HG03135 (cell line): Measurements from ENCODE around the gene ZNF624.
A peak's percentile ranks its signal among the peaks of the same experiment; 100 is the strongest.
"Not testable (repeated sequence)": the region's sequence is repeated elsewhere in the genome, so short reads cannot be mapped to it uniquely, and the experiment has no call there.

Experiments
- ATAC-seq: cut with Tn5 transposase; IDR thresholded peaks from one replicate; pipeline ENCODE4 v1.9.1; 2021; ENCODE audit warnings: mild to moderate bottlenecking, moderate library complexity; ENCODE audit not compliant: unreplicated experiment

ZNF624 gene

GRCh38 chr17:16653367-16654041 is at the start of gene ZNF624:
ZNF624 (minus strand) TSS chr17:16653850.
- peak; percentile 95 for ATAC-seq

DNA sequence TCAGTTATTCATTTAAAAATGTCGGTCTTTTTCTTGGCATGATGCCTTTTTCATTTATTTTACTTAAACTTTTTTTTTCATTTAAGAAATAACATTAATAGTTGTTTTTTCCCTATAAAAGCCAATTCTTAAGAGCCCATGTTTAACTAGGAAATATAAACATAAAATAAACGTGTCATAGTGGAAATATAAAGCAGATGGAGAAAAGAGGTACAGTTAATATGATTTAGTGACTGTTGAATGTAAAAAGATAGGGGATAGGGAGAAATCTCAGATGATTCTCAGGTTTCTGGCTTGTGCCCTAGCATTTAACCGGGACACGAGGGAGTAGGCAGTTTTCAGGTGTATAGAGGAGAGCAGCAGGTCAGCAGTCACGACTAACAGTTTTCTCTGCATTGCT is 44.0 kb upstream of the ZNF624 start:
- not testable (repeated sequence) for ATAC-seq

DNA sequence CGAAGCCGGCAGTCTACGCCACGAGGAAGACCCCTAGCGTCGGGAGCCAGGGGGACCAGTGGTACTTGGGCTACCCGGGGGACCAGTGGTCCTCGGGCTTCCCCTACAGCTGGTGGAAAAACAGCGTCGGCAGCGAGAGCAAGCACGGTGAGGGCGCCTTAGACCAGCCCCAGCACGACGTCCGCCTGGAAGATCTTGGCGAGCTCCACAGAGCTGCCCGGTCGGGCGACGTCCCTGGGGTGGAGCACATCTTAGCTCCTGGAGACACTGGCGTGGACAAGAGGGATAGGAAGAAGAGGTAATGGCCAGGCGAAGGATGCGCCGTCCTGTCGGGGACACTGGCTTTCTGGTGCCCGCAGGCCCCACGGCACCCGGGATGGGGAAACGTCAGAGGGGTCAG is 36.8 kb upstream of the ZNF624 start:
- not testable (repeated sequence) for ATAC-seq

GRCh38 chr17:16689731-16690281 is 36.2 kb upstream of the ZNF624 start, which contains the start of gene CCDC144A:
CCDC144A (plus strand) TSS chr17:16690241; CDS start chr17:16690401, 160 bp downstream.
- not testable (repeated sequence) for ATAC-seq

DNA sequence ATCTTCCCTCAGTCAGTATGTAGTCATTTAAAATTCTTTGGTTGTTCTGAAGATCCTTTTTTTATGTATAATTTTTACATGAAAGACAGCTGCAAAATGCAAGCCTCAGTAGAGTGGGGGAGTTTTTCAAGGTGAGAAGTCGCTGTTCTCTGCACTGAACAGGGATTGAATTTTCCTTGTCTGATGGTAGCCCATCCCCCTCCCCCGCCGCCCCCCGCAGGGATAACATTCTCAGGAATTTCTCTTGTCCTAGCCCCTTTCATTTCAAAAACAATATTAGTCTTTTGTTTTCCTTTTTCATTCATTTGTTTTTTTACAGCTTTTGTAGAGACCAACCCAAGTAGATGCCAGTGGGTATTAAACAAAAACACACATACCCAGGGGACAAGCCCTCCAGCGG is 33.5 kb upstream of the ZNF624 start:
- ATAC-seq: not testable (repeated sequence)

- ATAC-seq: not testable (repeated sequence)
These were observed 32.4 kb upstream of the ZNF624 start for GRCh38 chr17:16686019-16686418.

DNA sequence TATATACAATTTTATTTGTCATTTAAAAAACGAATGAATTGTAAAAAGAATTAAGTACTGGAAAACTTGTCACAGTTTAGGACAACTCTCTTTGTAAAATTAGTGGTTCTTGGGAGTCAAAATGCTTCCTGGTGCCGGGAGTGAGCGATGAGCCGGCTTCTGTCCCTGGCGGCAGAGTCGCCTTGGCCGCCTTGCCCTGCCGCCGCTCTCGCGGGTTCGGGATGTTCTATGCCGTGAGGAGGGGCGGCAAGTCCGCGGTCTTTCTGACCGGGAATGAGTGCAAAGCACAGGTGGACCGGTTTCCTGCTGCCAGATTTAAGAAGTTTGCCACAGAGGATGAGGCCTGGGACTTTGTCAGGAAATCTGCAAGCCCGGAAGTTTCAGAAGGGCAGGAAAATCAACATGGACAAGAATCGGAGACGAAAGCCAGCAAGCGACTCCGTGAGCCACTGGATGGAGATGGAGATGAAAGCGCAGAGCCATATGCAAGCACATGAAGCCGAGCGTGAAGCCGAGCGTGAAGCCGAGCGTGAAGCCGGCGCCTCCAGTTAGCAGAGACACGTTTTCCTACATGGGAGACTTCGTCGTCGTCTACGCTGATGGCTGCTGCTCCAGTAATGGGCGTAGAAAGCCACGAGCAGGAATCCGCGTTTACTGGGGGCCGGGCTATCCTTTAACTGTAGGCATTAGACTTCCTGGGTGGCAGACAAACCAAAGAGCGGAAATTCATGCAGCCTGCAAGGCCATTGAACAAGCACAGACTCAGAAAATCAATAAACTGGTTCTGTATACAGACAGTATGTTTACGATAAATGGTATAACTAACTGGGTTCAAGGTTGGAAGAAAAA is 29.9 kb upstream of the ZNF624 start:
- not testable (repeated sequence) for ATAC-seq

- ATAC-seq: no peak
These were observed 23.1 kb upstream of the ZNF624 start for GRCh38 chr17:16676676-16677268.

- ATAC-seq: not testable (repeated sequence)
These were observed 13.4 kb upstream of the ZNF624 start for GRCh38 chr17:16666907-16667636.

DNA sequence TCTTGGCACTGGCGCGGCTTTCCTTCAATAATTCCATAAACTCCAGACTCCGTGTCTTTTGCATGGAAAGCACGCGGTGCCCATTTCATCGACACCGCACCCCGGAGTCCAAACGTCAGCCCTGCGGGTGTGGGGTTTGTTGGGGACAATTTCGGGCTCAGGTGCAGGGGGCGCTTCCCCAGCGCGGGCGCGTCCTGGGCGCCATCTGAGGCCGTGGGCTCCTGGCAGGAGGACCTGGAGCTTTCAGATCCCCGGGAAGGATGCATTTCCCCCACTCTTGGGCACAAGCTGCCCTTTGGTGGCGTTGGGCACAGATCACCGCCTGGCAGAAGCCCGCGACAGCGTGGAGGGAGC is 12.9 kb upstream of the ZNF624 start:
- ATAC-seq: not testable (repeated sequence)

- no peak for ATAC-seq
These were observed 9.3 kb upstream of the ZNF624 start for GRCh38 chr17:16662936-16663335.

- no peak for ATAC-seq
These were observed 7.6 kb upstream of the ZNF624 start for GRCh38 chr17:16661217-16661616.

DNA sequence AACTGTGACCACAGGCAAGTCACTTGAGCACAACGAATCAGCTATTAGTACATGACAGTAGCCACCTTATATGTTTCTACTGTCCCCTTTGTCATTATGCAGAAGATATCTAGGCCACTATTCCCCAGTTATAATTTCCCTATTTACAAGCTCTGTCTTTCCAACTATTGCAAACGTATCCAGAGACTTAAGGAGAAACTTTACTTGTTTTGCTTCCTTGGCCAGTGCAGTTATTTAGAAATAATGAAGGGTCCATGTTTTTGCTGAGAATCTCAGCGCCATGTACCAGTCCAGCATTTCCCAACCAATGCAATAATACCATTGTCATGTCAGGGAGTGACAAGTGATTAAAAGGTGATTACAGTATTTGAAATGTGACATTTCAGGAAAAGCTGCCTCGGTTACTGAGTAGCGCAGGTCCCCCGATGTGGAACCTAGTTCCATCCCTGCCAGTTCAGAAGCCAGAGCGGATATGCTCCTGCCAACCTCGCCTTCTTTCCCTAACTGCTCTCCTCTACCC is 743 bp downstream of the ZNF624 start:
- peak; percentile 14 for ATAC-seq

DNA sequence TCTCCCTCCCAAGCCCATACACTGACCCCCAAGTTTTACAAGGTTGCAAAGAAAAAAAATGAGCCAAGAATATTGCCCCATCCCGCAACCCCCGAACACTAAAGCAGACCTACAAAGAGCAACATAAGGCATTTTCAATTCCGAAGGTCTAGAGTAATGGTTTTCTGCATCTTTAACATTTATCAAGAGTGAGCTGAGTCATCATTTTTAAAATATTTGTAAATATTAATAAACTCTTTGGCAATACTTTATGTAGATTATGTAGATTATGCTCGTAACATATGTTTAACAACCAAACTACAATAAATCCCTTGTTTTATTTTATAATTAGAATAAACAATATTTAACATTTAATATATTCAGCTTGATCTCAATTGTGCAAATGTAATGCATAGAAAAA is 1.4 kb downstream of the ZNF624 start:
- no peak for ATAC-seq

DNA sequence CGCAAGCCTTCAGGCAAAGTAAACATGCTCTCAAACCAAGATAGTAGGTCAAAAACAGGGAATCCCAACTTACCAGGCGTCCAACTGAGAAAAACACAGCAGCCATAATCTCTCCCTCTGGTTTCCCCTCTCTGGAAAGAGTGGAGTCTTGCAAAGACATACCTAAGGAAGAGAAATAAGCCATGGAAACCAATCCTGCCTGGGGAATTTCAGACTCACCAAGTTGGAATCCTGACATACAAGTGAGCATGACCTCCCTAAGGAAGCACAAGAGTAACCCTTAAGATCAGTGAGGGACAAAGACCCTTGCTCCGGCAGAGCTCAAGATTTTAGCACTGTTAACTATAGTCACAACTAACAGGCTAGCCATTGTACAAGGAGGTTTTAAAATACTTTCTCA is 4.1 kb downstream of the ZNF624 start:
- ATAC-seq: no peak

- ATAC-seq: no peak
These were observed 14.2 kb downstream of the ZNF624 start for GRCh38 chr17:16639438-16639837.

GRCh38 chr17:16623282-16623681 is 30.4 kb downstream of the ZNF624 start:
- no peak for ATAC-seq

- ATAC-seq: no peak
These were observed 30.9 kb downstream of the ZNF624 start for GRCh38 chr17:16622540-16623277.

DNA sequence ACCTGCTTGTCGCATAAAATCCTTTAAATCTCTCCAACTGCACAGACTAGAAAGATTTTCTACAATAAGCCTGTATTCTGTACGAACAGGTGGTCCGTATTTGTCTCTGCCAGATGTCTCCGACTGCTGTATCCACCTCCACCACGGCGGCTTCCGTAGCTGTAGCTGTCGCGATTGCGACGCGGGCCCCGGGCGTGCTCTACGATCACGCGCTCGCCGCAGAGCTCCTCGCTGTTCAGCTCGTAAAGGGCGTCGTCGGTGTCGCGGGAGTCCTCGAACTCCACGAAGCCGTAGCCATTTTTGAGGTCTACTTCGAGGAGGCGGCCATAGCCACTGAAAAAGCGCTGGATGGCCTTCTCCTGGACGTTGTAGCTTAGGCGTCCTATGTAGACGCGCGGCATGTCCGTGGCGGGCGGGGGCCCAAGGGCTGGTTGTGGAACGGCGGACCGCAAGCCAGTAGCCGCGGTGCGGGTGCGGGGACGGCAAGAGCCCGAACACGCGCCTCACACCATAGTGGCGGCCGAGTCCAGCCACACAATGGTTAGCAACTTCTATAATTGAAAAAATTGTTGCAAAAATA is 36.1 kb downstream of the ZNF624 start:
- ATAC-seq: no peak
